Measurements from ENCODE around the gene PCED1A.
"Not testable (repeated sequence)": the region's sequence is repeated elsewhere in the genome, so short reads cannot be mapped to it uniquely, and the experiment has no call there.

Gene PCED1A

DNA sequence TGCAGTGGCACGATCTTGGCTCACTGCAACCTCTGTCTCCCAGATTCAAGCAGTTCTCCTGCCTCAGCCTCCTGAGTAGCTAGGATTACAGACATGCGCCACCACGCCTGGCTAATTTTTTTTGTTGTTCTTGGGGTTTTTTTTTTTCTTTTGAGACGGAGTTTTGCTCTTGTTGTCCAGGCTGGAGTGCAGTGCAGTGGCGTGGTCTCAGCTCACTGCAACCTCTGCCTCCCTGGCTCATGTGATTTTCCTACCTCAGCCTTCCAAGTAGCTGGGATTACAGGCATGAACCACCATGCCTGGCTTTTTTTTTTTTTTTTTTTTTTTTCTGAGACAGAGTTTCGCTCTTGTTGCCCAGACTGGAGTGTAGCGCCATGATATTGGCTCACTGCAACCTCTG is 9.2 kb downstream of the PCED1A start:
- in situ Hi-C loops (cut with MboI; ENCODE audit: low sequenced_read_pairs) = not testable (repeated sequence)

DNA sequence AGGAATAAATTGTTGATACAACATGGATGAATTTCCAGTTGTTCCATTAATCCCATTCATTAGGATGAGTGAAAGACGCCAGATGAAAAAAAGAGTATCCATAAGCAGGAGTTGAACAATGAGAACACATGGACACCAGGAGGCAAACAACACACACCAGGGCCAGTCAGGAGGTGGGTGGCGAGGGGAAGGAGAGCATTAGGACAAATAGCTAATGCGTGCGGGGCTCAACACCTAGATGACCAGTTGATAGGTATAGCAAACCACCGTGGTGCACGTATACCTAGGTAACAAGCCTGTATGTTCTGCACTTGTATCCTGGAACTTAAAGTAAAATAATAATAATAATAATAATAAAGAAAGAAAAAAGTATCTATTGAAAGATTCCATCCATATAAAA is 11.1 kb downstream of the PCED1A start:
- in situ Hi-C loops (cut with MboI; ENCODE audit: low sequenced_read_pairs) = no loop called here

GRCh38 chr20:2826655-2827054 is 13.8 kb downstream of the PCED1A start:
- in situ Hi-C loops (cut with MboI; ENCODE audit: low sequenced_read_pairs) = no loop called here

DNA sequence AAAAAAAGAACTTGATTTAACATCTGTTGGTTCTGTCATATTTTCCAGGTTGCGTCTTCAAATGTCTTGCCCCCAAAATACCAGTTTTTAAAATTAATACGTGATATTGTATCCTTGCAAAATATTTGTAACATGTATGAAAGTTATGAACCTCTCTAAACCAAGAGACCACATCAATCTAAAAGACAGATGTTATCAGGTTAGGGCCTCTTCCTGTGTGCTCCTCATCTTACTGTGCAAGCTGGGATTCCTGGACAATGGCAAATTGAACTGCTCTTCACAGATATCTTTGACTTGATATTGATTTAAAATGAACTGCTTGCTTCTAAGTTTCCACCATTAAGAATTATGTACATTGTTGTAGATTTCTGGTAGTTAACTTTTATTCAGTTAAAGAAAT is 14.7 kb downstream of the PCED1A start:
- in situ Hi-C loops (cut with MboI; ENCODE audit: low sequenced_read_pairs) = no loop called here

- in situ Hi-C loops (cut with MboI; ENCODE audit: low sequenced_read_pairs) = no loop called here
Observed at GRCh38 chr20:2822073-2822472, 18.4 kb downstream of the PCED1A start.

DNA sequence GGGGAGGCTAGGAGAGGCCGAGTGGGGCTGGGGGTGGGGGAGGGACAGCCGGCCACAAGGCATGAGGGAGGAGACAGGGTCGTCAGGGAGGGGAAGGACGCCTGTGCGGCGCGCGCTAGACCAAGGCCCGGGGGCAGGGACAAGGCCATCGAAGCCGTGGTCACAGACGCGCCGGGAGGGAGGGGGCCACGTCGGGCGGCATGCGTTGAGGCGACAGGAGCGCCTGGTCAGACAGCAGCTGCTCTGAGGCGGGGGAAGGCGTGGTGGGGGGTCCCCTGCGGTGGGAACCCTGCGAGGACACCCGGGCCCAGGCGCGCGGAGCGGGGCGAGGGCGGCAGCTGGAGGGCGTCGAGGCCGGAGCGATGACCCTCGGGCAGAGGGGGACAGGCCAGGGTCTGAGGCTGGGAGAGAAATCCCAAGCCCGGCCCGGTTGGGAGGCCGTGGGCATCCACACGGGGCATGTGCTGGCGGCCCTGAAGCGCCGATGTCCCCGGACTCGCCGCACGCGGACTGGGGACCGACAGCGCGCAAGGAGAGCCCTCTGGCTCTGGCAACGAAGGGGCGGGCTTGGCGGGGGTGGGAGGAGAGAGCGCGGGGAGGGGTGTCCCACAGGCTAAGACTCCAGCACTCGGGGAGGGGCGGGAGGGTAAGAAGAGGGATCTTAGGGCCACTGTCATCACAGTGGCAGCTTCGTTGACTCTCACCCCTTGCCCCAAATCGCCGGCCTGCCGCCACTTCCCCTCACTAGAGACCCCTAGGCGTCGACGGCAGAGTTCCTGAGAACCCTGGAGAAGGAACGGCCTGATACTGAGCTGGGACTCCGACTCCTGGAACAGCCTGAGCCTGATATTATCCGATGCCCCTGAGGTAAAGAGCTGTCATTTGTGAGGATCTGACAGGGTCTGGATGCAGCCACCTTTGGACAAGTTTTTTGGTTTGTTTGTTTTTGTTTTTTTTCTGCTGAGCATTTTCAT is 19.3 kb downstream of the PCED1A start:
- in situ Hi-C loops (cut with MboI; ENCODE audit: low sequenced_read_pairs) = no loop called here

GRCh38 chr20:2820084-2820895 is 20.2 kb downstream of the PCED1A start:
- in situ Hi-C loops (cut with MboI; ENCODE audit: low sequenced_read_pairs) = no loop called here

GRCh38 chr20:2817891-2818595 is 22.4 kb downstream of the PCED1A start:
- in situ Hi-C loops (cut with MboI; ENCODE audit: low sequenced_read_pairs) = no loop called here

DNA sequence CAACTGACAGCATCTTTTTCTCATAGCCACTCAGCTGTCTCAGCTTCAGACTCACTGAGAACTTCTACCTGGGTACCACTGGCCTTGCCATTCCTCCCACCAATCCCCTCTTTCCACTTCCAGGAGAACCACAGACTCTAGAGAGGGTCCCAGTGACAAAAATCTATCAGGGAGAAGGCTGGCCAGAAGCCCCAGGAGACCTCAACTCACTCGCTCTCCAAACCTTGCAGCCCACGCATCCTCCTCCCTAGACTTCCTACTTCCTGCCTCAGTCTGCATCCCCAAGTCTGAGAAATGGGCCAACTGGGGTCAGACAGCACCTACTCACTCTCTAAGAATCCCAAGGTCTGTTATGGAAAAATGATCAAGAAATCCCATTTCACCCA is 23.1 kb downstream of the PCED1A start:
- in situ Hi-C loops (cut with MboI; ENCODE audit: low sequenced_read_pairs) = no loop called here

GRCh38 chr20:2816583-2817340 is 23.7 kb downstream of the PCED1A start:
- in situ Hi-C loops (cut with MboI; ENCODE audit: low sequenced_read_pairs) = no loop called here

DNA sequence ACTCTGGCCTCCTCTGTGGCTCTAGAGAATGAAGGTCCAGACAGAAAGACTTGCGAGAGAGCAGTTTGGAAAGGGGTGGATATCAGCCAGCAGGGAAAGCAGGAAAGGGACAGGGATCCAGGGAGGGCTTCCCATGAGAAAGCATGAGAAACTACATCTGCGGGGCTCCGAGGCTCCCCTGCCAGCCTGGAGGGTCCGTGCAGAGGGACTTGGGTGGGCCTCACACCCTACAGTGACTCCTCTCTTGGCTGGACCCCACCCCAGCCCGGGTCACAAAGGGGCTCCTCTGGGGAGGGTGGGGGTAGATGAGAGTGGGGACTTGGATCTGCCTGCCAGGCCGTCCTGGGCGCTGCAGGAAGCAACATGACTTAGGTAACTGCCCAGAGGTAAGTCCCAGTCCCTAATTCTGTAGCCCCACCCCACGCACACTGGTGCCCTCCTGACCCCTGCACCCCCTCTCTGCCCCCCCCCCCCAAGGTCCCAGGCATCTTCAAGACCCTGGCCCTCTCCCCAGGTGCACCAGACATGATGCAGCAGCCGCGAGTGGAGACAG is 24.3 kb downstream of the PCED1A start, which contains the start of gene TMEM239:
Gene TMEM239, plus strand, starts transcription at position 335 of the 553 bp plus-strand sequence. Its CDS starts 191 bp downstream, at position 526.
- in situ Hi-C loops (cut with MboI; ENCODE audit: low sequenced_read_pairs) = no loop called here

DNA sequence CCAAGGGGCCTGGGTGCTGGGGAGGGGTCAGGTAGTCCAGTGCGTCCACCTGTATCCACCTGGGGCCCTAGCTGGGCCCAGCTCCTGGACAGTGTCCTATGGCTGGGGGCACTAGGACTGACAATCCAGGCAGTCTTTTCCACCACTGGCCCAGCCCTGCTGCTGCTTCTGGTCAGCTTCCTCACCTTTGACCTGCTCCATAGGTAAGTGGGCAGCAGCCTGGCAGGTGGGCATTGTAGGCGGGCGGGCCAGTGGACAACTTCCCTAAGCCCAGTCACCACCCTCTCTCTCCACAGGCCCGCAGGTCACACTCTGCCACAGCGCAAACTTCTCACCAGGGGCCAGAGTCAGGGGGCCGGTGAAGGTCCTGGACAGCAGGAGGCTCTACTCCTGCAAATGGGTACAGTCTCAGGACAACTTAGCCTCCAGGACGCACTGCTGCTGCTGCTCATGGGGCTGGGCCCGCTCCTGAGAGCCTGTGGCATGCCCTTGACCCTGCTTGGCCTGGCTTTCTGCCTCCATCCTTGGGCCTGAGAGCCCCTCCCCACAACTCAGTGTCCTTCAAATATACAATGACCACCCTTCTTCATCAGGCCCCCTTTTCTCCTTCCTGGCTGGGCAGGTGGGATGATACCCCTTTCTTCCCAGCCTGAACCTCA is 25.1 kb downstream of the PCED1A start:
- in situ Hi-C loops (cut with MboI; ENCODE audit: low sequenced_read_pairs) = no loop called here

- in situ Hi-C loops (cut with MboI; ENCODE audit: low sequenced_read_pairs) = no loop called here
Observed at GRCh38 chr20:2814587-2815051, 25.8 kb downstream of the PCED1A start, which contains the start of gene C20orf141. Gene C20orf141 (plus strand): TSS chr20:2814987. CDS start chr20:2815185, 198 bp downstream.

DNA sequence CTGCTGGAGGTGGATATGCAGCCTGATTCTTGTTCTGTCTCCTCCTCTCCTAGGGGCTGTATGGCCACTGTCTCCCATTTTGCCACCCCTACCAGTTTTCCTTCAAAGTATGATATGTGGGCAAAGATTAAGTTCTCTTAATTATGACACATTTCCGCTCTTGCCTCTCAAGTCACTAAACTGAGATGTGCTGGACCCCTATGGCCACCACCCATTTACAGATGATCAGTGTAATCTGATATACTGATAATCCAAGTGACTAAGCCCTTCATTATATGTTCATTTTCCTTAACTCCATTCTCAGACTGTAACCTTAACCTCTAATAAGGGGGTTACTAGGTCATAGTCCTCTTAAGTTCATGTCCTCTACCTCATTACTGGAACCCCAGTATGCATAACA is 26.4 kb downstream of the PCED1A start:
- in situ Hi-C loops (cut with MboI; ENCODE audit: low sequenced_read_pairs) = no loop called here

GRCh38 chr20:2812189-2812588 is 28.3 kb downstream of the PCED1A start:
- in situ Hi-C loops (cut with MboI; ENCODE audit: low sequenced_read_pairs) = no loop called here

GRCh38 chr20:2809690-2810089 is 30.8 kb downstream of the PCED1A start:
- in situ Hi-C loops (cut with MboI; ENCODE audit: low sequenced_read_pairs) = no loop called here

DNA sequence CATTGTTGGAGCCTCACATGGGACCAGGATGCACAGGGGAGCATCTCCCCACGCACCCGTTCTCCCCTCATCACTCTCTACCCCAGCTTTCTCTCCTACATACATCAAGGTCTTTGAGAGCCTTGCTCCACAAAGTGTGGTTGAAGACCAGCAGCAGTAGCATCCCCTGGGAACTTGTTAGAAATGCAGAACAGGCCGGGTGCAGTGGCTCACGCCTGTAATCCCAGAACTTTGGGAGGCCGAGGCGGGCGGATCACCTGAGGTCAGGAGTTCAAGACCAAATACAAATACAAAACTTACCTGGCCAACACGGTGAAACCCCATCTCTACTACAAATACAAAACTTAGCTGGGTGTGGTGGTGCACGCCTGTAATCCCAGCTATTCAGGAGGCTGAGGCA is 32.5 kb downstream of the PCED1A start:
- in situ Hi-C loops (cut with MboI; ENCODE audit: low sequenced_read_pairs) = not testable (repeated sequence)

DNA sequence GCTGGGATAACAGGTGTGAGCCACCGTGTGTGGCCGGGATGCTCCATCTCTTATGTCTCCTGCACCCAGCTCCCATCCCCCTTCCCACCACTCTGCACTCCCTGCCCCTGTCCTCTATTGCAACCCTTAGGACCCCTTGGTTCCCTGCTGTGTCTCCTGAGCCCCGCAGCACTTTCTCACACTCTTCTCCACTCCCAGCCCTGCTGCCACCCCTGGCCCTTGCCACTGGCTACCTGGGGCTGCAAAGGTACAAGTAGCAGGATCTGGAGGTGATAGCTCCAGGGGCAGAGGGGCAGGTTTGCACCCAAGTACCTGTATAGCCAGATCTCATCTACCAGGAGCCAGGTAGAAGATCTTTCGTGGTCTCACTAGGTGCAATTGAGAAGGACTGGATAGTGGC is 33.4 kb downstream of the PCED1A start:
- in situ Hi-C loops (cut with MboI; ENCODE audit: low sequenced_read_pairs) = no loop called here

DNA sequence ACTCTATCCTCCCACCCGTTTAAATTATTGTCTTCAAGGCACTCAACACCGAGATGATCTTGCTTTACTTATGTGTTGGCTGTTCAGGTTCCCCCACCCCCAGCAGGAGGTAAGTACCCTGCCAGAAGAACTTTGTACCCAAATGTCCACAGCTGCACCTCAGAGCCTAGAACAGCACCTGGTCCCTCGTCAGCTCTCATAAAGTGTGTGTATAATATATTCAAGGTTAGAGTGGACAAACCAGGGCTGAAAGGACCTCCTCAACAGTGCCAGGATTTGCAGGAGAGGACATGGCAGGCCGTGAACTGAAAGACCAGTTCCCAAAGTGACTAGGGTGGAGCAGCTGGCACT is 34.1 kb downstream of the PCED1A start:
- in situ Hi-C loops (cut with MboI; ENCODE audit: low sequenced_read_pairs) = no loop called here
